Thyroid gland (tissue), 4 donors: ENCODE data around the gene ICAM4.

Experiments used
- POLR2A ChIP-seq, 2 donors: fragments of 450-650 bp; IDR thresholded peaks; one replicate each; pipeline ENCODE4 v1.6.1; 2017; ENCODE audit warnings: antibody characterized with exemption in 2 of 2, mild to moderate bottlenecking in 2 of 2, moderate library complexity in 1 of 2
- TF ChIP-seq, protein P1 (sequence below), 6 experiments: fragments of 200-600 bp in 3 of 6; fragments of 450-650 bp in 3 of 6; sonication (generic) in 3 of 6; IDR thresholded peaks; one replicate each; pipeline ENCODE4 v1.5.1; 2016 to 2019; ENCODE audit warnings: antibody characterized with exemption in 6 of 6, mild to moderate bottlenecking in 2 of 6, inconsistent platforms in 1 of 6, moderate library complexity in 1 of 6

DNA sequence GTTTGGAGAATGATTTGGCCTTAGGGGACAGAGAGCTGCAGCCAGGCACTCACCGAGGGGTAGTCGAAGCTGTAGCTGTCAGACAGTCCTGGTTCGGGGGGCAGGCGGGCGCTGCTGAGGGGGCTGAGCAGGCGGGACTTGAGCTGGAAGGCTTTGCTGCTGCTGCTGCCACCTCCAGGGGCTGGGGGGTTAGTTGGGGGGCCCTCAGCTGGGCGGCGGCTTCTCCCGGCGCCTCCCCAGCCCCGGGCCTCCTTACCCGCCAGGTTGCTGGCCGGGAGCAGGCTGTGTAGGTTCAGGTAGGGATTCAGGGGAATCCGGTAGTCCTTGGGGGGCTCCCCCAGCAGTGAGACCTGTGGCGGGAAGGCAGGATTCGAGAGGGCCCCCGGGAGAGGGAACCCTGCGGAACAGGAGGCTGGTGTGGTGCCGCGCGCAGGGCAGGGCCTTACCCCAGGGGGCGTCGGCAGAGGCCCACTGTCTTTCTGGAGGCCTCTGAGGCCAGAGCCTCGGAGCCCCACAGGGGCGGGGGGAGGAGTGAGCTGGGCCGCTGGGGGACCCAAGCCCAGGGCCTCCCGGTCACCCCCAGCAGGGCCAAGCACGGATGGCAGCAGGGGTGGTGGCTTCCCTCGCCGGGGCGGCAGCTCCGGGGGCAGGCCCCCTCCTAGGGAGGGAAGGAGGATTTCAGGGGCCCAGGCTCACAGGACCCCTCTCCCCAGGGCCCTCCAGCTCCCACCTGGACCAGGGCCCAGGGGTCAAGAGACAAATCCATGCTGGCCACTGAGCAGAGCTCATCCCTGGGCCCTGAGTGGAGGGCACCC is 34.1 kb downstream of the ICAM4 start:
- TF ChIP-seq POLR2A (IDR thresholded peaks at IDR 0.05), result no peak
- TF ChIP-seq, protein P1, sequence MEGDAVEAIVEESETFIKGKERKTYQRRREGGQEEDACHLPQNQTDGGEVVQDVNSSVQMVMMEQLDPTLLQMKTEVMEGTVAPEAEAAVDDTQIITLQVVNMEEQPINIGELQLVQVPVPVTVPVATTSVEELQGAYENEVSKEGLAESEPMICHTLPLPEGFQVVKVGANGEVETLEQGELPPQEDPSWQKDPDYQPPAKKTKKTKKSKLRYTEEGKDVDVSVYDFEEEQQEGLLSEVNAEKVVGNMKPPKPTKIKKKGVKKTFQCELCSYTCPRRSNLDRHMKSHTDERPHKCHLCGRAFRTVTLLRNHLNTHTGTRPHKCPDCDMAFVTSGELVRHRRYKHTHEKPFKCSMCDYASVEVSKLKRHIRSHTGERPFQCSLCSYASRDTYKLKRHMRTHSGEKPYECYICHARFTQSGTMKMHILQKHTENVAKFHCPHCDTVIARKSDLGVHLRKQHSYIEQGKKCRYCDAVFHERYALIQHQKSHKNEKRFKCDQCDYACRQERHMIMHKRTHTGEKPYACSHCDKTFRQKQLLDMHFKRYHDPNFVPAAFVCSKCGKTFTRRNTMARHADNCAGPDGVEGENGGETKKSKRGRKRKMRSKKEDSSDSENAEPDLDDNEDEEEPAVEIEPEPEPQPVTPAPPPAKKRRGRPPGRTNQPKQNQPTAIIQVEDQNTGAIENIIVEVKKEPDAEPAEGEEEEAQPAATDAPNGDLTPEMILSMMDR (IDR thresholded peaks at IDR 0.05), result no peak
